VCaP (cell line): ENCODE data around the gene NACC1.

Experiments
- H3K27ac ChIP-seq: fragments of 450-650 bp; 2 replicates; pipeline ENCODE4 v1.5.1; 2017
- CTCF ChIP-seq: fragments of 450-650 bp; conservative IDR thresholded peaks from 2 replicates; pipeline ENCODE4 v1.5.1; 2017; ENCODE audit warnings: mild to moderate bottlenecking, moderate library complexity

Gene NACC1

DNA sequence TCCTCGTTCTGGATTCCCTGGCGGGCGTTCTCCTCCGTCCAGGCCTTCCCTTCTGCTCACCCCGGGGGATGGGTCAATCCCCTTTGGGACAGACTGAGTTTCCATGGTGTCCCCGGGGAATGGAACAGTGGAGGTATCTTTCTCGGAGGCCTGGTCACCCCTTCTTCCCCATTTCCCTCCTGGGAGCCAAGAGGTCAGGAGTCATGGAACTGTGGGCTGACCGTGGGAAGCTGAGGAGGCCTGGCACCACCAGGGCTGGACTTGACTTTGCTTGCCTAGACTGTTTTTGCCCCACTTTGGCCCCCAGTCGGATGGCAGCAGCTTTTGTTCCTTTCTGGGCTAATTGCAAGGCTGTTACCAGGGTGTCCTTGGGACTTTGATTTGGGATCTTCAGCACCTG, 2.0 kb downstream of the NACC1 start:
- TF ChIP-seq CTCF, result no peak
- no peak overlapping the region; the same call in 1 of the 2 replicates for H3K27ac ChIP-seq

- no peak overlapping the region for H3K27ac ChIP-seq
- TF ChIP-seq CTCF, result no peak
Measured at GRCh38 chr19:13120817-13121216, 2.8 kb downstream of the NACC1 start.

DNA sequence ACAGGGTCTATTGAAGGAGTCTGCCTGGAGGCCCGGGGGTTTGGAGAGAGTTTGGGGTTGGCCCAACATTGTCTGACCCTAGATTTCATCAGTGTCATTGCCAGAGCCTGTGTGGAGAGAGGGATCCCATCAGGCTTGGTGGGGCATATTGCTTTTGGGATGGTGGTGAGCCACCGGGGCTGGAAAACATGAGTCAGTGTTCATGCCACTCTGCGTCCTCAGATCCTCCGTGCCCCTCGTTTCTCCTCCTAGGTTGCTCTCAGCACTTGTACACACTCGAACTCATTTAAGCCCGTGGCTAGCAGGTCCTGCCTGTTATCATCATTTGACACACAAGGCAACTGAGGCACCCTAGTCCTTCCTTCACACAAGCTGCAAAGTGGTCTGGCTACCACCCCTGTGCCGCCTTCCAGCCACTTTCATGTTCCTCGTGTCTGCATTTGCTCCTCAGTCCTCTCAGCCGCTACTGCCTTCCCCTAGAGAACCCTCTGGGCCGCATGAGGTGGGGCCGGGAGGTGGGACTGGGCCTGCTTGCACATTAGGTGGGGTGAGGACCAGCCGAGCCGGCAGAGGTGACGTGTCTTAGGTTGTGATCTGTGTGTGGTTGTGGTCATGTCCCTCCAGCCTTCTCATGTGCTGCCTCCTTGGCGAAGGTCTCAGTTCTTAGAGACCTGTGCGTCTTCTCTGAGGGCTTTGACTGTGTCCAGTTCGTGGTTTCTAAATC, 3.6 kb downstream of the NACC1 start:
- no peak overlapping the region for H3K27ac ChIP-seq

GRCh38 chr19:13122275-13122878, 4.3 kb downstream of the NACC1 start:
- no peak overlapping the region for H3K27ac ChIP-seq
- TF ChIP-seq CTCF, result no peak

More for the DNA sequence above, 3.6 kb downstream of the NACC1 start:
- TF ChIP-seq CTCF, result no peak

DNA sequence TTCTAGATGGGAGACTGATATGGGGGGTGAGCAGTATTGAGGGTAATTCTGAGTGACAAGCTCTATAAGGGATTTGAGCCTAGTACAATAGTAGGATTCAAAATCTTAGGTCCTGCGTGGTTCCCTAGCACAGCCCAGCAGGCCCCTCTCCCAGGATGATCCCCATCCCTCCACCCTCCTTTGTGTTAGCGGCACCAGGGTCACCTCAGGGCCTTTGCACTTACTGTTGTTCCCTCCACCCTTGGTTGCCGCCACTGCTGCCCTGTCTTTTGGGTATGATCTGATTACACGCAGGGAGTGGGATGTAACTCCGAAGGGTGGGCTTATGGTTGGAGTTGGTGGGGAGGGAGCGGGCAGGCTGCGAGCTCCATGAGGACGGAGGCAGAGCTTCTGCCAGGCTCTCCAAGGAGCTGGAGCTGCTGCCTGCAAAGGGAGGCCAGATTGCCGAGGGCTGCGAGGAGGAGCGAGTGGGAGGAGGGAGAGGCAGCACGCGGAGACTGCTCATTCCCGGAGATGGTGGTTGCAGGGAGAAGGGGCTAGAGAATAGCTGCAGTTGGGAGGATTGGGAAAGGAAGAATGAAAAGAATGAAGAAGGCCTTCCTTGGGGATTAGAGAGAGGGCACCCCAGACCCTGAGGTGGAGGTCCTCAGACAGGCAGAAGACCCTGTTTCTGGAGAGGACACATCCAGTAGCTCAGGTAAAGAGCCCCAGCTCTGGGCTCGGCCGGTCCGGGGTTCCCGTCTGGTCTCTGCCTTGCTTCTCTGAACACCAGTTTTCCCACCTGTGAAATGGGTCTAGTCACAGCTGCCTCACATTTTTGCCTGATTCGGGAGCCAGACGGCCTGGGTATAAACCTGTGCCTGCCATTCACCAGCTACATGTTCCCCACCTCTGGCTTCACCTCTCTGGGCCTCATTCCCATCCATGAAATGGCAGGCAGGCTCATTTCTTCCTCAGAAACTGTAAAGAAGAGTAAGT, 5.2 kb downstream of the NACC1 start:
- no peak overlapping the region for H3K27ac ChIP-seq
- no peak for TF ChIP-seq CTCF

GRCh38 chr19:13127051-13127450, 9.0 kb downstream of the NACC1 start:
- no peak for TF ChIP-seq CTCF
- H3K27ac ChIP-seq, result no peak overlapping the region
